Vagina (tissue), 2 donors: ENCODE results near the gene GNGT2. TPM values are rescaled to one million over a fixed set of nuclear protein-coding genes. Genes with fewer than 3 reads are reported as not detected.

Source experiments
- DNase-seq, 2 donors: peaks; one replicate each; pipeline ENCODE4 v3.0.0-alpha.2; 2017; ENCODE audit errors: extremely low spot score in 2 of 2
- H3K27ac ChIP-seq: fragments of 200-600 bp; sonication (generic); one replicate; pipeline ENCODE4 v1.5.1; 2019
- H3K27me3 ChIP-seq: fragments of 200-600 bp; sonication (generic); one replicate; pipeline ENCODE4 v1.5.1; 2019
- H3K36me3 ChIP-seq, 2 donors: fragments of 200-600 bp; sonication (generic); one replicate each; pipeline ENCODE4 v1.5.1; 2017 to 2019
- H3K4me1 ChIP-seq: fragments of 200-600 bp; sonication (generic); one replicate; pipeline ENCODE4 v1.5.1; 2019
- H3K4me3 ChIP-seq, 2 donors: fragments of 200-600 bp; sonication (generic); 1 replicate in 1 of 2; 2 replicates in 1 of 2; pipeline ENCODE4 v1.5.1; 2016 to 2019
- H3K9me3 ChIP-seq: fragments of 200-600 bp; sonication (generic); one replicate; pipeline ENCODE4 v1.5.1; 2019
- POLR2A ChIP-seq, 2 donors: fragments of 450-650 bp; IDR thresholded peaks; one replicate each; pipeline ENCODE4 v1.6.1; 2017; ENCODE audit warnings: antibody characterized with exemption in 2 of 2, mild to moderate bottlenecking in 2 of 2, moderate library complexity in 2 of 2
- POLR2AphosphoS5 ChIP-seq, 2 donors: sonication (generic); formaldehyde crosslinking; IDR thresholded peaks; one replicate each; pipeline ENCODE4 v1.9.0; 2017; ENCODE audit warnings: antibody characterized with exemption in 2 of 2, mild to moderate bottlenecking in 2 of 2, low read depth in 1 of 2; ENCODE audit not compliant: insufficient read depth in 1 of 2
- intact Hi-C: fragments of 100-400 bp; cut with DNase I; formaldehyde crosslinking; loops from one replicate; pipeline ENCODE4 v1.15.1; 2023
- total RNA-seq: library from RNA; depleted of rRNA; stranded (reverse); fragments of >200 nt; gene quantifications from one replicate; pipeline ENCODE4 v1.2.3, GENCODE V29; 2016
- TF ChIP-seq, protein P1 (sequence below), 3 experiments: fragments of 450-650 bp in 2 of 3; fragments of 200-600 bp in 1 of 3; sonication (generic) in 1 of 3; IDR thresholded peaks; one replicate each; pipeline ENCODE4 v1.5.1; 2017 to 2019; ENCODE audit warnings: antibody characterized with exemption in 3 of 3, mild to moderate bottlenecking in 2 of 3, moderate library complexity in 2 of 3

Gene GNGT2
- total RNA-seq, 1 donor from 2014 or later = 6.6 TPM

DNA sequence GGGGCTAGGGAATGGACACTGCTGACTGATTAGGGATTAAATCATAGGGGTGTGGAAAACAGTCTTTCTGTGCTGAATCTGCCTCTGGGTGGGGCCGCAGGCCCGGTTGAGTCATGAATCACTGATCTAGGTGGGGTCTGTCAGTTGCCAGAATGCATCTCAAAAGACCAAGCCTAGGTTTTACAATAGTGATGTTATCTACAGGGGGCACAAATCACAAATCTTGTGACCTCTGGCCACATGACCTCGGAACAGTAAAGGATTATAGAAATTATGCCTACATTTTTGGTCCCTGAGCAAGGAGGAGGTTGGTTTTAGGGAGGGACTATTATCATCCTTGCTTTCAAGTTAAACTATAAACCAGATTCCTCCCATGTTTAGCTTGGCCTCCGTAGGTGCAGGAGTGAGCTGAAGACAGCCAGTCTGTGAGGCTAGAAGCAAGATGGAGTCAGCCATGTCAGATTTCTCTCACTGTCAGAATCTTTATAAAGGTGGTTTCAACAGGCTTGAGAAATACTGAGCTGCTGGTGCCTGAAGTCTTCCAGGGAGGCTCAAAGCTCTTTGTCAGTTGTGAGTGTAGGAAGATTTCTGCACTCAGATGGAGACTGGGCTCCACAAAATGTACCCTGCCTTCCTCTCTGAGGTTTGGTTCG is 12.9 kb downstream of the GNGT2 start:
- Histone ChIP-seq H3K27me3 (no peaks in the 10 kb centered on the region), H3K36me3 (no peaks in the 10 kb centered on the region), H3K4me1 (peaks cover 8% of the 10 kb centered on the region), H3K9me3 (no peaks in the 10 kb centered on the region), H3K27ac (no peak overlapping the region), H3K4me3 (no peak overlapping the region)
- no peak for DNase-seq
- TF ChIP-seq, protein P1, sequence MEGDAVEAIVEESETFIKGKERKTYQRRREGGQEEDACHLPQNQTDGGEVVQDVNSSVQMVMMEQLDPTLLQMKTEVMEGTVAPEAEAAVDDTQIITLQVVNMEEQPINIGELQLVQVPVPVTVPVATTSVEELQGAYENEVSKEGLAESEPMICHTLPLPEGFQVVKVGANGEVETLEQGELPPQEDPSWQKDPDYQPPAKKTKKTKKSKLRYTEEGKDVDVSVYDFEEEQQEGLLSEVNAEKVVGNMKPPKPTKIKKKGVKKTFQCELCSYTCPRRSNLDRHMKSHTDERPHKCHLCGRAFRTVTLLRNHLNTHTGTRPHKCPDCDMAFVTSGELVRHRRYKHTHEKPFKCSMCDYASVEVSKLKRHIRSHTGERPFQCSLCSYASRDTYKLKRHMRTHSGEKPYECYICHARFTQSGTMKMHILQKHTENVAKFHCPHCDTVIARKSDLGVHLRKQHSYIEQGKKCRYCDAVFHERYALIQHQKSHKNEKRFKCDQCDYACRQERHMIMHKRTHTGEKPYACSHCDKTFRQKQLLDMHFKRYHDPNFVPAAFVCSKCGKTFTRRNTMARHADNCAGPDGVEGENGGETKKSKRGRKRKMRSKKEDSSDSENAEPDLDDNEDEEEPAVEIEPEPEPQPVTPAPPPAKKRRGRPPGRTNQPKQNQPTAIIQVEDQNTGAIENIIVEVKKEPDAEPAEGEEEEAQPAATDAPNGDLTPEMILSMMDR (IDR thresholded peaks at IDR 0.05) = no peak
- TF ChIP-seq POLR2A (IDR thresholded peaks at IDR 0.05) = no peak
- no peak for TF ChIP-seq POLR2AphosphoS5 (IDR thresholded peaks at IDR 0.05; ENCODE audit: insufficient read depth in 1 of 2, low read depth in 1 of 2)
- intact Hi-C loops = no loop called here

DNA sequence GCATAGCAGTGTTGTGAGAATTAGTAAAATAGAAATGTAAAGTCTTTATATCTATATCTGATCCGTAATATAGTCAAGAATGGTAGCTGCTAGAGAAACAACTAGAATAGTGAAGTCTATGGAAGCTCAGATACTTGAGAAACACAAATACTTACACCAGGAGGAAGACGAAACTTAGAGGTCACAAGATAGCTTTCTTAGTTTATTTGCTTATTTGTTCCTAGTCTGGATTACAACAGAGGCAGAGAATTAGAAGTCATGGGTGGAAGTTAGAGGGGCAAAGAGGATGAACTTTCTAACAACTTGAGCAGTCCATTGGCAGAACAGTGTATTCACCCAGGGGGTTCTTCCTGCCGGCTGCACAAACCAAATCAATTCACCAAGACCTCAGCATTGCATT is 13.9 kb downstream of the GNGT2 start:
- peaks cover 8% of the 10 kb centered on the region for H3K4me1 ChIP-seq
- DNase-seq = no peak

DNA sequence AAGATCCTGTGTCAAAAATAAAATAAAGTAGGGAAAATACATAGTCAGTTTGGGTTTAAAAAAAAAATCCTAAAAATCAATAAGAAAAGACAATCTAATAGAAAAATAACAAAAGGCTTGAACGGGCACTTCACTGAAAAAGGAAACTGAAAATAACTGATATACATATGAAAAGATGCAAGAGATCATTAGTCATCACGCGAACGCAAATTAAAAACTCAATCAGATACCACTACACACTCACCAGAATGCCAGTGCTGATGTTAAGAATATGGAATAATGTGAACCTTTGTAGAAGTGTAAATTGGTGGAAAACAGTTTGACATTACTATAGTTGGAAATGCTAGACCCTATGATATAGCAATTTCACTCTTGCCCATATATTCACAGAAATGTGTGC is 14.6 kb downstream of the GNGT2 start:
- intact Hi-C loops = no loop called here
- no peak for TF ChIP-seq POLR2A (IDR thresholded peaks at IDR 0.05)
- no peak for TF ChIP-seq POLR2AphosphoS5 (IDR thresholded peaks at IDR 0.05; ENCODE audit: insufficient read depth in 1 of 2, low read depth in 1 of 2)
- TF ChIP-seq, protein P1 (IDR thresholded peaks at IDR 0.05) = no peak

More for the DNA sequence above, 13.9 kb downstream of the GNGT2 start:
- H3K4me3 ChIP-seq = no peak overlapping the region
- no peak overlapping the region for H3K27ac ChIP-seq
- no peaks in the 10 kb centered on the region for H3K36me3 ChIP-seq
- TF ChIP-seq POLR2AphosphoS5 (IDR thresholded peaks at IDR 0.05; ENCODE audit: insufficient read depth in 1 of 2, low read depth in 1 of 2) = no peak
- TF ChIP-seq, protein P1 (IDR thresholded peaks at IDR 0.05) = no peak
- TF ChIP-seq POLR2A (IDR thresholded peaks at IDR 0.05) = no peak
- no peaks in the 10 kb centered on the region for H3K9me3 ChIP-seq
- no peaks in the 10 kb centered on the region for H3K27me3 ChIP-seq
- intact Hi-C loops = no loop called here

DNA sequence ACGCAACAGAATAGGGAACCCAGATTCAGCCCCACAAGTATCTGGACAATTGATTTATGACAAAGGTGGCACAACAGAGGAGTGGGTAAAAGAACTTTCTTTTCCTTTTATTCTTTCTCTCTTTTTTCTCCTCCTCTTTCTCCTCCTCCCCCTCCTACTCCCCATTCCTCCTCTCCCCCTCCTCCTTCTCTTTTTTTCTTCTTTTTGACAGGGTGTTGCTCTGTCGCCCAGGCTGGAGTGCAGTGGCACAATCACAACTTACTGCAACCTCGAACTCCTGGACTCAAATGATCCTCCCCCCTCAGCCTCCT is 16.1 kb downstream of the GNGT2 start:
- Histone ChIP-seq H3K27me3 (no peaks in the 10 kb centered on the region), H3K36me3 (no peaks in the 10 kb centered on the region), H3K27ac (peak overlapping the region; percentile 96), H3K4me3 (no peak overlapping the region), H3K9me3 (no peaks in the 10 kb centered on the region), H3K4me1 (peaks cover 8% of the 10 kb centered on the region)
- no peak for DNase-seq
- intact Hi-C loops = no loop called here
- TF ChIP-seq, protein P1 (IDR thresholded peaks at IDR 0.05) = no peak
- TF ChIP-seq POLR2A (IDR thresholded peaks at IDR 0.05) (no peak), POLR2AphosphoS5 (IDR thresholded peaks at IDR 0.05; ENCODE audit: insufficient read depth in 1 of 2, low read depth in 1 of 2) (no peak)

More for the DNA sequence above, 14.6 kb downstream of the GNGT2 start:
- DNase-seq = no peak
- H3K4me3 ChIP-seq = no peak overlapping the region
- no peaks in the 10 kb centered on the region for H3K36me3 ChIP-seq
- no peak overlapping the region for H3K27ac ChIP-seq
- H3K9me3 ChIP-seq = no peaks in the 10 kb centered on the region
- H3K4me1 ChIP-seq = peaks cover 8% of the 10 kb centered on the region
- H3K27me3 ChIP-seq = no peaks in the 10 kb centered on the region

DNA sequence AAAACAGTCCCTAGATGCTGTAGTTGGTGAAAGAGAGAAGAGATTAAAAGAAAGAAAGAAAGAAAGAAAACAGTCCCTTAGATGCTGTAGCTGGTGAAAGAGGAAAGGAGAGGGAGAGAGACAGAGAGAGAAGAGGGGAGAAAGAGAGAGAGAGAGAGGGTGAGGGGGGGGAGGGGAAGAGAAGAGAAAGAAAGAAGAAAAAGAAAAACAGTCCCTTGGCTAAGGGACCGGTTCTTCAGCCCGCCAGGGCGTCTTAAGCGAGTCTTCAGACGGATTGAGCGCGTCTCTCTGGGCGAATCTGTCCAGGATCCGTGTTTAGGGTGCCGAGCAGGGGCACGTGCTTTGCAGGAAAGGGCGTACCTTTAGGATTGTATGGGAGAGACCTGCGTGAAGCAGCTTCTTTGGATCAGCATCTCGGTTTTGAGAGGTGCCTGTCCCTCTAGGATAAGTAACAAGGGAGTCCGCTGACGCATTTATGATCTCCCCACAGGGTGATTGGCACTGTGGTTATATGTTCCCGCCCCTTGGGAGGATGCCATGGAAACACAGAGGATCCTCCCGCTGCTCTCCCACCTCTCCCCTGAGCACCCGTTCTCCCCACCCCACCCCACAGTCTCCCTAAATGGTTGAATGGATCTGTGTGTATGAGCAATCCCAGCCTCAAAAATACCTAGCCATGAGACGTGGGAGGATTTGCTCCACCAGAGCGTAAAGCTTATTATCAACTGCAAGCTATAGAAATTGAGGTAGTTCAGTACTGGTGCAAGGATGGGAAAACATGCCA is 16.7 kb downstream of the GNGT2 start:
- peak in 1 of 2 donors; percentile 32 for TF ChIP-seq POLR2A (IDR thresholded peaks at IDR 0.05)
- TF ChIP-seq, protein P1 (IDR thresholded peaks at IDR 0.05) = no peak
- intact Hi-C loops = no loop called here
- Histone ChIP-seq H3K9me3 (no peaks in the 10 kb centered on the region), H3K4me3 (peak overlapping the region; percentile 61 to 63), H3K36me3 (no peaks in the 10 kb centered on the region), H3K27ac (peak overlapping the region; percentile 96), H3K4me1 (peaks cover 8% of the 10 kb centered on the region), H3K27me3 (no peaks in the 10 kb centered on the region)
- no peak for DNase-seq
